ENCODE data around the gene KISS1R.

- TF ChIP-seq, protein P1, sequence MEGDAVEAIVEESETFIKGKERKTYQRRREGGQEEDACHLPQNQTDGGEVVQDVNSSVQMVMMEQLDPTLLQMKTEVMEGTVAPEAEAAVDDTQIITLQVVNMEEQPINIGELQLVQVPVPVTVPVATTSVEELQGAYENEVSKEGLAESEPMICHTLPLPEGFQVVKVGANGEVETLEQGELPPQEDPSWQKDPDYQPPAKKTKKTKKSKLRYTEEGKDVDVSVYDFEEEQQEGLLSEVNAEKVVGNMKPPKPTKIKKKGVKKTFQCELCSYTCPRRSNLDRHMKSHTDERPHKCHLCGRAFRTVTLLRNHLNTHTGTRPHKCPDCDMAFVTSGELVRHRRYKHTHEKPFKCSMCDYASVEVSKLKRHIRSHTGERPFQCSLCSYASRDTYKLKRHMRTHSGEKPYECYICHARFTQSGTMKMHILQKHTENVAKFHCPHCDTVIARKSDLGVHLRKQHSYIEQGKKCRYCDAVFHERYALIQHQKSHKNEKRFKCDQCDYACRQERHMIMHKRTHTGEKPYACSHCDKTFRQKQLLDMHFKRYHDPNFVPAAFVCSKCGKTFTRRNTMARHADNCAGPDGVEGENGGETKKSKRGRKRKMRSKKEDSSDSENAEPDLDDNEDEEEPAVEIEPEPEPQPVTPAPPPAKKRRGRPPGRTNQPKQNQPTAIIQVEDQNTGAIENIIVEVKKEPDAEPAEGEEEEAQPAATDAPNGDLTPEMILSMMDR (conservative IDR thresholded peaks at IDR 0.05; ENCODE audit: low read length) = no peak
- no peak for TF ChIP-seq EZH2phosphoT487 (IDR thresholded peaks at IDR 0.05; ENCODE audit: borderline replicate concordance)
These were observed 1.5 kb downstream of the KISS1R start for GRCh38 chr19:918481-919198.
